ENCODE results near the gene ARHGAP27.
"Not testable (repeated sequence)": the region's sequence is repeated elsewhere in the genome, so short reads cannot be mapped to it uniquely, and the experiment has no call there.

DNA sequence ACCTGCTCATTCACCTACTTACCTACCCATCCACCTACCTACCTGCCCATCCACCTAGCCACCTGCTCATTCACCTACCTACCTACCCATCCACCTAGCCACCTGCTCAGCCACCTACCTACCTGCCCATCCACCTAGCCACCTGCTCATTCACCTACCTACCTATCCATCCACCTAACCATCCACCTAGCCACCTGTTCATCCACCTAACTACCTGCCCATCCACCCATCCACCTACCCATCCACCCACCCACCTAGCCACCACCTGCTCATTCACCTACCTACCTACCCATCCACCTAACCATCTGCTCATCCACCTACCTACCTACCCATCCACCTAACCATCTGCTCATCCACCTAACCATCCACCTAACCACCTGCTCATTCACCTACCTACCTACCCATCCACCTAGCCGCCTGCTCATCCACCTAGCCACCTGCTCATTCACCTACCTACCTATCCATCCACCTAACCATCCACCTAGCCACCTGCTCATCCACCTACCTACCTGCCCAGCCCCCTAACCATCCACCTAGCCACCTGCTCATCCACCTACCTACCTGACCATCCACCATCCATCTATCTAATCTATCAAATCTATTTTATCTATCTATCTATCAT lies 17.1 kb upstream of the ARHGAP27 start:
- TF ChIP-seq POLR2A (IDR thresholded peaks at IDR 0.05; ENCODE audit: low read length); GATA1 (IDR thresholded peaks at IDR 0.05; ENCODE audit: low read depth, low read length): not testable (repeated sequence)
